H9 (cell line): ENCODE results near the gene MS4A15. TPM values are rescaled to one million over a fixed set of nuclear protein-coding genes. Genes with fewer than 3 reads are reported as not detected.

ENCODE experiments used
- DNase-seq: peaks from one replicate; pipeline ENCODE4 v3.0.0-alpha.2; 2017
- H2AFZ ChIP-seq: one replicate; pipeline ENCODE4 v1.6.1; 2013; ENCODE audit warnings: mild to moderate bottlenecking, low read length, control low read depth, moderate library complexity
- H2AK5ac ChIP-seq: 2 replicates; pipeline ENCODE4 v1.6.1; 2013; ENCODE audit warnings: low read length, control low read depth, mixed read lengths; ENCODE audit not compliant: insufficient read length
- H2BK120ac ChIP-seq: one replicate; pipeline ENCODE4 v1.6.1; 2013; ENCODE audit warnings: low read depth, mild to moderate bottlenecking, low read length, control low read depth, inconsistent platforms; ENCODE audit not compliant: poor library complexity, severe bottlenecking
- H2BK12ac ChIP-seq: 2 replicates; pipeline ENCODE4 v1.6.1; 2013; ENCODE audit warnings: low read length, control low read depth, mixed read lengths, low read depth; ENCODE audit not compliant: insufficient read length
- H2BK15ac ChIP-seq: 2 replicates; pipeline ENCODE4 v1.6.1; 2013; ENCODE audit warnings: low read depth, low read length, control low read depth
- H2BK20ac ChIP-seq: one replicate; pipeline ENCODE4 v1.6.1; 2013; ENCODE audit warnings: low read depth, mild to moderate bottlenecking, low read length, control low read depth, inconsistent platforms; ENCODE audit not compliant: poor library complexity, severe bottlenecking
- H2BK5ac ChIP-seq: 2 replicates; pipeline ENCODE4 v1.6.1; 2013; ENCODE audit warnings: low read length, control low read depth, mixed read lengths; ENCODE audit not compliant: insufficient read length
- H3K14ac ChIP-seq: 2 replicates; pipeline ENCODE4 v1.6.1; 2013; ENCODE audit warnings: low read length, control low read depth; ENCODE audit not compliant: insufficient read depth
- H3K18ac ChIP-seq: 2 replicates; pipeline ENCODE4 v1.6.1; 2013; ENCODE audit warnings: low read depth, mild to moderate bottlenecking, mixed read lengths, low read length, control low read depth; ENCODE audit not compliant: insufficient read length
- H3K23ac ChIP-seq: 2 replicates; pipeline ENCODE4 v1.6.1; 2013; ENCODE audit warnings: low read length, control low read depth, mixed read lengths, low read depth; ENCODE audit not compliant: insufficient read length
- H3K23me2 ChIP-seq: 2 replicates; pipeline ENCODE4 v1.6.1; 2013; ENCODE audit warnings: low read depth, mild to moderate bottlenecking, mixed read lengths, low read length, control low read depth; ENCODE audit not compliant: insufficient read length, poor library complexity, severe bottlenecking
- H3K27ac ChIP-seq: 2 replicates; pipeline ENCODE4 v1.5.1; 2013; ENCODE audit warnings: low read length, control low read depth, mixed read lengths, low read depth; ENCODE audit not compliant: insufficient read length
- H3K27me3 ChIP-seq: 2 replicates; pipeline ENCODE4 v1.6.1; 2013; ENCODE audit warnings: low read length, control low read depth, inconsistent platforms; ENCODE audit not compliant: insufficient read depth
- H3K4ac ChIP-seq: 2 replicates; pipeline ENCODE4 v1.6.1; 2013; ENCODE audit warnings: low read depth, mild to moderate bottlenecking, control low read depth, inconsistent platforms, low read length, moderate library complexity
- H3K4me1 ChIP-seq: 2 replicates; pipeline ENCODE4 v1.6.1; 2013; ENCODE audit warnings: low read length, control low read depth, inconsistent platforms; ENCODE audit not compliant: insufficient read depth
- H3K4me2 ChIP-seq: 2 replicates; pipeline ENCODE4 v1.6.1; 2013; ENCODE audit warnings: low read length, control low read depth, mixed read lengths; ENCODE audit not compliant: insufficient read length, insufficient read depth
- H3K56ac ChIP-seq: 2 replicates; pipeline ENCODE4 v1.6.1; 2013; ENCODE audit warnings: low read depth, mild to moderate bottlenecking, mixed read lengths, low read length, control low read depth; ENCODE audit not compliant: insufficient read length
- H3K79me1 ChIP-seq: 2 replicates; pipeline ENCODE4 v1.6.1; 2013; ENCODE audit warnings: low read depth, mild to moderate bottlenecking, moderate library complexity, low read length, control low read depth, inconsistent platforms; ENCODE audit not compliant: insufficient read depth, poor library complexity, severe bottlenecking
- H3K79me2 ChIP-seq: 2 replicates; pipeline ENCODE4 v1.6.1; 2013; ENCODE audit warnings: low read length, control low read depth, inconsistent platforms; ENCODE audit not compliant: insufficient read depth
- H3K9ac ChIP-seq: 2 replicates; pipeline ENCODE4 v1.6.1; 2013; ENCODE audit warnings: low read length, control low read depth, mixed read lengths; ENCODE audit not compliant: insufficient read length; ENCODE audit errors: extremely low read depth
- H3K9me3 ChIP-seq: one replicate; pipeline ENCODE4 v1.6.1; 2013; ENCODE audit warnings: low read depth, low read length, inconsistent platforms; ENCODE audit not compliant: control insufficient read depth
- H3T11ph ChIP-seq: one replicate; pipeline ENCODE4 v1.6.1; 2013; ENCODE audit warnings: mild to moderate bottlenecking, low read length, control low read depth, inconsistent platforms
- H4K20me1 ChIP-seq: one replicate; pipeline ENCODE4 v1.6.1; 2013; ENCODE audit not compliant: control insufficient read depth, insufficient read length, insufficient read depth
- H4K5ac ChIP-seq: 2 replicates; pipeline ENCODE4 v1.6.1; 2013; ENCODE audit warnings: low read depth, mild to moderate bottlenecking, mixed read lengths, low read length, control low read depth; ENCODE audit not compliant: insufficient read length
- H4K8ac ChIP-seq: replicated peaks from 2 replicates; pipeline ENCODE4 v1.6.1; 2013; ENCODE audit warnings: low read length, control low read depth, mixed read lengths, low read depth; ENCODE audit not compliant: insufficient read length
- H4K91ac ChIP-seq: 2 replicates; pipeline ENCODE4 v1.6.1; 2013; ENCODE audit warnings: low read depth, mild to moderate bottlenecking, moderate library complexity, mixed read lengths, low read length, control low read depth; ENCODE audit not compliant: insufficient read length
- H3K27ac Mint-ChIP-seq, 3 experiments: 2 replicates in 2 of 3; 3 replicates in 1 of 3; pipeline ENCODE4 v1.8.0; 2020 to 2021; ENCODE audit warnings: mixed read lengths in 3 of 3, mild to moderate bottlenecking in 1 of 3, moderate library complexity in 1 of 3
- H3K27me3 Mint-ChIP-seq: 2 replicates; pipeline ENCODE4 v1.8.0; 2021; ENCODE audit warnings: low read depth, mild to moderate bottlenecking, moderate library complexity, mixed read lengths
- H3K36me3 Mint-ChIP-seq, 3 experiments: 2 replicates in 2 of 3; 3 replicates in 1 of 3; pipeline ENCODE4 v1.8.0; 2020 to 2021; ENCODE audit warnings: low read depth in 3 of 3, mixed read lengths in 3 of 3; ENCODE audit not compliant: insufficient read depth in 1 of 3
- H3K4me1 Mint-ChIP-seq, 2 experiments: 2 replicates each; pipeline ENCODE4 v1.8.0; 2020; ENCODE audit warnings: mixed read lengths in 2 of 2
- H3K4me3 Mint-ChIP-seq, 2 experiments: 2 replicates in 1 of 2; 3 replicates in 1 of 2; pipeline ENCODE4 v1.8.0; 2020 to 2021; ENCODE audit warnings: mild to moderate bottlenecking in 2 of 2, mixed read lengths in 2 of 2, moderate library complexity in 1 of 2
- H3K9me3 Mint-ChIP-seq, 2 experiments: 2 replicates in 1 of 2; 3 replicates in 1 of 2; pipeline ENCODE4 v1.8.0; 2020; ENCODE audit warnings: mild to moderate bottlenecking in 2 of 2, mixed read lengths in 2 of 2, moderate library complexity in 1 of 2
- WGBS: extraction: QIAGEN DNeasy Blood & Tissue Kit; methylation state at CpG from one replicate; pipeline ENCODE4 v1.1.7; 2013; ENCODE audit warnings: missing lambda C conversion rate, low lambda C conversion rate, mixed read lengths; ENCODE audit not compliant: insufficient read length; ENCODE audit errors: extremely low coverage; 5-methylcytosine and 5-hydroxymethylcytosine counted together
- total RNA-seq: library from RNA; stranded (reverse); gene quantifications from 2 replicates; pipeline ENCODE4 v1.2.1, GENCODE V29; 2021
- TF ChIP-seq, protein P1 (sequence below): fragments of 200-600 bp; sonication (generic); conservative IDR thresholded peaks from 3 replicates; pipeline ENCODE4 v1.8.0; 2021; ENCODE audit warnings: antibody characterized with exemption, mild to moderate bottlenecking

MS4A15 gene
- total RNA-seq, 1 experiment from 2014 or later = 0.11 TPM

DNA sequence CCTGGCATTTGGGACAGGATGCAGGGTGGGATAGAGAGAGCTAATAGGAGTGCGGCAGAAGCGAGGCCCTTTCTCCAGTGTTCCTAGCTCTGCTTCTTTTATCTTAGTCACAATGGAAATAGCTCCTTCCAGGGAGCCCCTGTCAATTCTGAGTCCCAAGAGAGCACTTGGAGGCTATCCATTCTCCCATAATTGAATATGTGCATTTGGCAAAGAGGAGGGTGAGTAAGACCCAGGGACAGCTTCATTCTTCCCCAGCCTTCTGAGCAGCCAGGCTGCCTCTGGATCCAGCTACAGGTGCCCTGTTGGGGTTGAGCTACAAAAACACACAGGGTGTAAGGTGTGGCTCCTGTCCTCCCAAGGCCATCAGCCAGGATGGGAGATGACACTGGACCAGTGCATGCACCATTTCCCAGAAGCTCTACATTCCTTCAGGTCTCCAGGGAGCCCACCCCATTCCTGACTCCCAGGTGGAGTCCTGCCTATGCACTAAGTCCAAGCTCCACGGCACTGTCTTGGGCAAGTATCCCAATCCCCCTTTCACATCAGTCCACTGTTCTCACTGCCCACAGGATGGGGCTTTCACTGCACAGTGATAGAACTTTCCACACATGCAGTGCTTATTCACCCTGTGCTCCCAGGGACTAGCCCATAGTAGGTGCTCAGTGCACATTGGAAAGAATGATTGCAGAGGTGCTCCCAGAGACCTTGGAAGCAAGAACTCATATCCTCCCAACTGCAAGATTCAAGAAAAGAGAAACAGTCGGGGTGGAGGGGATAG is 34.7 kb downstream of the MS4A15 start:
- no peaks in the 10 kb centered on the region for H3K23me2 ChIP-seq
- H3K9me3 Mint-ChIP-seq = peaks cover 34 to 42% of the 10 kb centered on the region in 2 experiments
- DNase-seq = no peak
- H2BK12ac ChIP-seq = no peak overlapping the region
- H4K91ac ChIP-seq = no peak overlapping the region
- H2BK15ac ChIP-seq = no peak overlapping the region
- no peak overlapping the region for H4K8ac ChIP-seq
- TF ChIP-seq, protein P1, sequence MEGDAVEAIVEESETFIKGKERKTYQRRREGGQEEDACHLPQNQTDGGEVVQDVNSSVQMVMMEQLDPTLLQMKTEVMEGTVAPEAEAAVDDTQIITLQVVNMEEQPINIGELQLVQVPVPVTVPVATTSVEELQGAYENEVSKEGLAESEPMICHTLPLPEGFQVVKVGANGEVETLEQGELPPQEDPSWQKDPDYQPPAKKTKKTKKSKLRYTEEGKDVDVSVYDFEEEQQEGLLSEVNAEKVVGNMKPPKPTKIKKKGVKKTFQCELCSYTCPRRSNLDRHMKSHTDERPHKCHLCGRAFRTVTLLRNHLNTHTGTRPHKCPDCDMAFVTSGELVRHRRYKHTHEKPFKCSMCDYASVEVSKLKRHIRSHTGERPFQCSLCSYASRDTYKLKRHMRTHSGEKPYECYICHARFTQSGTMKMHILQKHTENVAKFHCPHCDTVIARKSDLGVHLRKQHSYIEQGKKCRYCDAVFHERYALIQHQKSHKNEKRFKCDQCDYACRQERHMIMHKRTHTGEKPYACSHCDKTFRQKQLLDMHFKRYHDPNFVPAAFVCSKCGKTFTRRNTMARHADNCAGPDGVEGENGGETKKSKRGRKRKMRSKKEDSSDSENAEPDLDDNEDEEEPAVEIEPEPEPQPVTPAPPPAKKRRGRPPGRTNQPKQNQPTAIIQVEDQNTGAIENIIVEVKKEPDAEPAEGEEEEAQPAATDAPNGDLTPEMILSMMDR = no peak
- no peaks in the 10 kb centered on the region for H3K4me1 ChIP-seq
- no peak overlapping the region for H2BK120ac ChIP-seq
- H2AFZ ChIP-seq = no peak overlapping the region
- H3K4me1 Mint-ChIP-seq = no peaks in the 10 kb centered on the region
- no peak overlapping the region for H2AK5ac ChIP-seq
- H3K4ac ChIP-seq = no peak overlapping the region
- H2BK20ac ChIP-seq = no peak overlapping the region
- H3T11ph ChIP-seq = no peak overlapping the region
- no peak overlapping the region for H3K4me2 ChIP-seq
- no peak overlapping the region for H3K4me3 Mint-ChIP-seq
- peaks cover 15% of the 10 kb centered on the region for H3K27me3 Mint-ChIP-seq
- H3K79me1 ChIP-seq = no peaks in the 10 kb centered on the region
- no peak overlapping the region for H3K18ac ChIP-seq
- H3K23ac ChIP-seq = no peak overlapping the region
- WGBS = no CpG with 5 or more reads among the region's 4 CpGs
- H3K9ac ChIP-seq = no peak overlapping the region
- no peak overlapping the region for H3K27ac ChIP-seq
- H3K79me2 ChIP-seq = no peaks in the 10 kb centered on the region
- peaks cover 16% of the 10 kb centered on the region for H3K9me3 ChIP-seq
- no peak overlapping the region for H3K14ac ChIP-seq
- H3K56ac ChIP-seq = no peak overlapping the region
- peak overlapping the region in 1 of 3 experiments; percentile 44; a peak in 1 of 7 replicates for H3K27ac Mint-ChIP-seq
- no peaks in the 10 kb centered on the region for H4K20me1 ChIP-seq
- H4K5ac ChIP-seq = no peak overlapping the region
- no peak overlapping the region for H2BK5ac ChIP-seq
- H3K36me3 Mint-ChIP-seq = peaks cover 6 to 16% (median 14%) of the 10 kb centered on the region in 3 experiments
- H3K27me3 ChIP-seq = no peaks in the 10 kb centered on the region
